ENCODE measurements around the gene RTN4. TPM values are rescaled to one million over a fixed set of nuclear protein-coding genes. Genes with fewer than 3 reads are reported as not detected.

RTN4 gene
- total RNA-seq, 1 experiment from 2014 or later, result 513 TPM

DNA sequence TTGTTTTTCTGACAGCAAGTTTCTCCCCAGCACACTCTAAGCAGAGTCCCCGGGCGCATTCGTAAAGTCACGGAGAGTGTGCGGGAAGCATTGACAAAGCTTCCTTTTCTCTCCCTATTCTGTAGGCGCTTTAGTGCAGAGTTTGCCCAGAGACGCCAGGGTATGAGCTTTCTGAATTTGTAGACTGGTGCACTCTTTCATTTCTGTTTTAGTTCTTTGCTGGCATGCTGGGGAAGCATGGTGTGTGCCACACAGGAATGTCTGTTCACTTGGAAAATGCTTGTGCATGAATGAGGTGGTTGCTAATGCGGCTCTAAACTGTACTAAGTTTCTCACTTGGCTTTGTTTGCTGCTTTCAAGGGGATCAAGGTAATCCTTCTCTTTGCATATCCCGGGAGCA lies 102.6 kb downstream of the RTN4 start:
- intact Hi-C loops (cut with micrococcal nuclease; ENCODE audit: unreplicated experiment), result no loop called here
- TF ChIP-seq, protein P1, sequence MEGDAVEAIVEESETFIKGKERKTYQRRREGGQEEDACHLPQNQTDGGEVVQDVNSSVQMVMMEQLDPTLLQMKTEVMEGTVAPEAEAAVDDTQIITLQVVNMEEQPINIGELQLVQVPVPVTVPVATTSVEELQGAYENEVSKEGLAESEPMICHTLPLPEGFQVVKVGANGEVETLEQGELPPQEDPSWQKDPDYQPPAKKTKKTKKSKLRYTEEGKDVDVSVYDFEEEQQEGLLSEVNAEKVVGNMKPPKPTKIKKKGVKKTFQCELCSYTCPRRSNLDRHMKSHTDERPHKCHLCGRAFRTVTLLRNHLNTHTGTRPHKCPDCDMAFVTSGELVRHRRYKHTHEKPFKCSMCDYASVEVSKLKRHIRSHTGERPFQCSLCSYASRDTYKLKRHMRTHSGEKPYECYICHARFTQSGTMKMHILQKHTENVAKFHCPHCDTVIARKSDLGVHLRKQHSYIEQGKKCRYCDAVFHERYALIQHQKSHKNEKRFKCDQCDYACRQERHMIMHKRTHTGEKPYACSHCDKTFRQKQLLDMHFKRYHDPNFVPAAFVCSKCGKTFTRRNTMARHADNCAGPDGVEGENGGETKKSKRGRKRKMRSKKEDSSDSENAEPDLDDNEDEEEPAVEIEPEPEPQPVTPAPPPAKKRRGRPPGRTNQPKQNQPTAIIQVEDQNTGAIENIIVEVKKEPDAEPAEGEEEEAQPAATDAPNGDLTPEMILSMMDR (IDR thresholded peaks at IDR 0.05), result no peak
- TF ChIP-seq SIN3A (IDR thresholded peaks at IDR 0.05; ENCODE audit: borderline replicate concordance, insufficient read depth, low read depth, low read length), result no peak
- TF ChIP-seq, protein P2, sequence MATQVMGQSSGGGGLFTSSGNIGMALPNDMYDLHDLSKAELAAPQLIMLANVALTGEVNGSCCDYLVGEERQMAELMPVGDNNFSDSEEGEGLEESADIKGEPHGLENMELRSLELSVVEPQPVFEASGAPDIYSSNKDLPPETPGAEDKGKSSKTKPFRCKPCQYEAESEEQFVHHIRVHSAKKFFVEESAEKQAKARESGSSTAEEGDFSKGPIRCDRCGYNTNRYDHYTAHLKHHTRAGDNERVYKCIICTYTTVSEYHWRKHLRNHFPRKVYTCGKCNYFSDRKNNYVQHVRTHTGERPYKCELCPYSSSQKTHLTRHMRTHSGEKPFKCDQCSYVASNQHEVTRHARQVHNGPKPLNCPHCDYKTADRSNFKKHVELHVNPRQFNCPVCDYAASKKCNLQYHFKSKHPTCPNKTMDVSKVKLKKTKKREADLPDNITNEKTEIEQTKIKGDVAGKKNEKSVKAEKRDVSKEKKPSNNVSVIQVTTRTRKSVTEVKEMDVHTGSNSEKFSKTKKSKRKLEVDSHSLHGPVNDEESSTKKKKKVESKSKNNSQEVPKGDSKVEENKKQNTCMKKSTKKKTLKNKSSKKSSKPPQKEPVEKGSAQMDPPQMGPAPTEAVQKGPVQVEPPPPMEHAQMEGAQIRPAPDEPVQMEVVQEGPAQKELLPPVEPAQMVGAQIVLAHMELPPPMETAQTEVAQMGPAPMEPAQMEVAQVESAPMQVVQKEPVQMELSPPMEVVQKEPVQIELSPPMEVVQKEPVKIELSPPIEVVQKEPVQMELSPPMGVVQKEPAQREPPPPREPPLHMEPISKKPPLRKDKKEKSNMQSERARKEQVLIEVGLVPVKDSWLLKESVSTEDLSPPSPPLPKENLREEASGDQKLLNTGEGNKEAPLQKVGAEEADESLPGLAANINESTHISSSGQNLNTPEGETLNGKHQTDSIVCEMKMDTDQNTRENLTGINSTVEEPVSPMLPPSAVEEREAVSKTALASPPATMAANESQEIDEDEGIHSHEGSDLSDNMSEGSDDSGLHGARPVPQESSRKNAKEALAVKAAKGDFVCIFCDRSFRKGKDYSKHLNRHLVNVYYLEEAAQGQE (IDR thresholded peaks at IDR 0.05; ENCODE audit: insufficient read depth in 1 of 2, low read depth in 2 of 2, low read length in 1 of 2), result no peak
- TF ChIP-seq POLR2AphosphoS5 (IDR thresholded peaks at IDR 0.05; ENCODE audit: low read depth, low read length), result no peak
- no peak for TF ChIP-seq TCF7L2 (IDR thresholded peaks at IDR 0.05; ENCODE audit: low read depth, low read length)
- no peak for ATAC-seq
- no TSS peak for BruUV-seq (replicated peaks)
- ChIA-PET CTCF (no interaction called here), POLR2A (no interaction called here)
- Histone ChIP-seq H3K36me3 (ENCODE audit: control insufficient read depth, insufficient read depth, low read length) (no peaks in the 10 kb centered on the region), H3K4me1 (ENCODE audit: control insufficient read depth, insufficient read depth, low read length) (peaks cover 10% of the 10 kb centered on the region), H3K27me3 (ENCODE audit: control insufficient read depth, insufficient read depth, low read length) (no peaks in the 10 kb centered on the region), H3K27ac (ENCODE audit: low read length) (peak overlapping the region; percentile 68), H3K9me3 (ENCODE audit: control insufficient read depth, insufficient read depth, low read depth, low read length) (no peaks in the 10 kb centered on the region; the same call in 1 of the 2 replicates), H3K4me3 (ENCODE audit: low read depth in 2 of 2, low read length in 2 of 2) (no peak overlapping the region)
- no peak for DNase-seq (ENCODE audit: low read depth, low spot score)
- in situ Hi-C loops (cut with HindIII; ENCODE audit: low pct_unique_long_range_greater_than_20kb, low sequenced_read_pairs), result no loop called here

DNA sequence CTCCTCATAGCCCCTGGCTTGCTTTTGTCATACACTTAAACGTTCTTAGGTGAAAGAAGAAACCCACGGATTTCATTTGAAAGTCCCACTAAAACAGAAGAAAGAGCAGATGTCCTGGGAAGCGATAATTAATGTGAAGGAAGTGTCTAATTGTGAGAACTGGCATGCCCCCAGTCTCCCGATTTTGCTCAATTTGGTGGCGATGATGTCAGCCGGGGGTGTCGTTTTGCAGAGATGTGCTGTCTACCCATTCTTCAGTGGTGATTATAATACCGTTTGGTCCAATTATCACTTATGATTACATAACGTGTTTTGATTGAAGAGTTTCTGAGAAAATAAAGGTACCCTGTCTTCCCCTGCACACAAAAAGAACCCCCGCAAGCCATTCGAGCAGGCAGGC lies 103.1 kb downstream of the RTN4 start:
- ChIA-PET CTCF (no interaction called here), POLR2A (no interaction called here)
- H3K4me3 ChIP-seq (ENCODE audit: low read depth in 2 of 2, low read length in 2 of 2), result no peak overlapping the region
- no TSS peak for BruUV-seq (replicated peaks)
- in situ Hi-C loops (cut with HindIII; ENCODE audit: low pct_unique_long_range_greater_than_20kb, low sequenced_read_pairs) (no loop called here), intact Hi-C loops (cut with micrococcal nuclease; ENCODE audit: unreplicated experiment) (no loop called here)
- no peaks in the 10 kb centered on the region for H3K27me3 ChIP-seq (ENCODE audit: control insufficient read depth, insufficient read depth, low read length)
- H3K9me3 ChIP-seq (ENCODE audit: control insufficient read depth, insufficient read depth, low read depth, low read length), result no peaks in the 10 kb centered on the region; the same call in 1 of the 2 replicates
- TF ChIP-seq, protein P2 (IDR thresholded peaks at IDR 0.05; ENCODE audit: insufficient read depth in 1 of 2, low read depth in 2 of 2, low read length in 1 of 2), result no peak
- TF ChIP-seq POLR2AphosphoS5 (IDR thresholded peaks at IDR 0.05; ENCODE audit: low read depth, low read length) (no peak), SIN3A (IDR thresholded peaks at IDR 0.05; ENCODE audit: borderline replicate concordance, insufficient read depth, low read depth, low read length) (no peak), TCF7L2 (IDR thresholded peaks at IDR 0.05; ENCODE audit: low read depth, low read length) (no peak)
- TF ChIP-seq, protein P1 (IDR thresholded peaks at IDR 0.05), result no peak
- H3K4me1 ChIP-seq (ENCODE audit: control insufficient read depth, insufficient read depth, low read length), result peaks cover 5% of the 10 kb centered on the region
- peak overlapping the region; percentile 68 for H3K27ac ChIP-seq (ENCODE audit: low read length)
- DNase-seq (ENCODE audit: low read depth, low spot score) (no peak), ATAC-seq (no peak)
- H3K36me3 ChIP-seq (ENCODE audit: control insufficient read depth, insufficient read depth, low read length), result no peaks in the 10 kb centered on the region

Measured in Panc1 (cell line).